A549 (cell line): ENCODE results near the gene USP6NL. TPM values are rescaled to one million over a fixed set of nuclear protein-coding genes. Genes with fewer than 3 reads are reported as not detected.

ENCODE experiments used
- ATAC-seq, 2 experiments: fragments of 200-7000 bp in 1 of 2; fragments of >200 bp in 1 of 2; cut with Nextera tagmentation in 1 of 2; cut with Tn5 transposase in 1 of 2; 3 replicates each; pipeline versions ENCODE4 v1.8.0 to v1.9.1; 2018 to 2020; ENCODE audit warnings: mild to moderate bottlenecking in 1 of 2, moderate library complexity in 1 of 2
- CTCF ChIA-PET: fragments of 300-600 bp; sonication (Branson Sonifier 250); formaldehyde crosslinking; extraction: SDS; loops from one replicate; lab custom pipeline; 2021; ENCODE audit warnings: antibody characterized with exemption, inconsistent platforms; lab: Yijun Ruan, JAX
- POLR2A ChIA-PET: fragments of 350-600 bp; formaldehyde crosslinking; extraction: SDS; loops from one replicate; lab custom pipeline; 2021; ENCODE audit warnings: antibody characterized with exemption, inconsistent platforms; lab: Yijun Ruan, JAX
- DNase-seq, 2 experiments: peaks; one replicate each; pipeline versions ENCODE4 v3.0.0 to v3.0.0-alpha.2; 2011 to 2016; ENCODE audit warnings: low read depth in 1 of 2, low spot score in 1 of 2
- FAIRE-seq: peaks from 2 replicates; lab custom pipeline; 2011; peaks lifted over from hg19 to GRCh38; lab: Jason Lieb, UNC
- H3K27ac ChIP-seq, 2 experiments: fragments of >200 bp; sonication (Bioruptor Twin); formaldehyde crosslinking; 3 replicates each; pipeline ENCODE4 v1.5.1; 2016 to 2017
- H3K4me1 ChIP-seq: fragments of >200 bp; sonication (Bioruptor Twin); formaldehyde crosslinking; 3 replicates; pipeline ENCODE4 v1.6.1; 2016
- H3K4me2 ChIP-seq: fragments of >200 bp; sonication (Bioruptor Twin); formaldehyde crosslinking; 3 replicates; pipeline ENCODE4 v1.6.1; 2016
- H3K4me3 ChIP-seq: fragments of >200 bp; sonication (Bioruptor Twin); formaldehyde crosslinking; 3 replicates; pipeline ENCODE4 v1.5.1; 2016
- H3K9me3 ChIP-seq: fragments of >200 bp; sonication (Bioruptor Twin); formaldehyde crosslinking; 3 replicates; pipeline ENCODE4 v1.6.1; 2016
- BHLHE40 ChIP-seq: IDR thresholded peaks from 2 replicates; pipeline ENCODE4 v1.6.1; 2012; ENCODE audit warnings: low read depth, low read length, inconsistent platforms
- CEBPB ChIP-seq, 2 experiments: fragments of >200 bp in 1 of 2; sonication (Bioruptor Twin) in 1 of 2; formaldehyde crosslinking in 1 of 2; IDR thresholded peaks; 2 replicates each; pipeline ENCODE4 v1.6.1; 2012 to 2016
- ELK1 ChIP-seq: fragments of 150-350 bp; IDR thresholded peaks from 2 replicates; pipeline ENCODE4 v1.6.1; 2014; ENCODE audit warnings: low read depth, mild to moderate bottlenecking, low read length
- FOSB ChIP-seq: fragments of 250-450 bp; sonication (Bioruptor Pico); IDR thresholded peaks from 2 replicates; pipeline ENCODE4 v1.5.0; 2020; ENCODE audit warnings: mild to moderate bottlenecking, moderate library complexity
- FOSL2 ChIP-seq, 2 experiments: fragments of 450-650 bp in 1 of 2; fragments of >200 bp in 1 of 2; sonication (Bioruptor Twin) in 1 of 2; formaldehyde crosslinking; IDR thresholded peaks; 2 replicates each; pipeline versions ENCODE4 v1.5.0 to v1.6.1; 2016 to 2020; ENCODE audit warnings: mild to moderate bottlenecking in 1 of 2, moderate library complexity in 1 of 2
- HEYL ChIP-seq: fragments of 250-450 bp; sonication (Bioruptor Pico); IDR thresholded peaks from 2 replicates; pipeline ENCODE4 v1.8.0; 2021; ENCODE audit warnings: mild to moderate bottlenecking, moderate library complexity
- HOXA7 ChIP-seq: fragments of 250-450 bp; sonication (Bioruptor Pico); IDR thresholded peaks from 2 replicates; pipeline ENCODE4 v1.5.0; 2020; ENCODE audit warnings: mild to moderate bottlenecking, moderate library complexity
- HOXB13 ChIP-seq: fragments of 250-450 bp; sonication (Bioruptor Pico); IDR thresholded peaks from 2 replicates; pipeline ENCODE4 v1.5.0; 2020; ENCODE audit warnings: low read depth, mild to moderate bottlenecking, moderate library complexity
- JUNB ChIP-seq: fragments of >200 bp; sonication (Bioruptor Twin); formaldehyde crosslinking; IDR thresholded peaks from 2 replicates; pipeline ENCODE4 v1.6.1; 2016
- KDM1A ChIP-seq: fragments of 200-600 bp; sonication (generic); IDR thresholded peaks from 2 replicates; pipeline ENCODE4 v1.6.1; 2016; ENCODE audit warnings: low read depth, mild to moderate bottlenecking
- MAFK ChIP-seq: fragments of 450-650 bp; IDR thresholded peaks from 2 replicates; pipeline ENCODE4 v1.6.1; 2014; ENCODE audit not compliant: partially characterized antibody
- NFE2L2 ChIP-seq: fragments of 150-350 bp; conservative IDR thresholded peaks from 2 replicates; pipeline ENCODE4 v1.6.1; 2014; ENCODE audit warnings: low read length
- NPAS2 ChIP-seq: fragments of 250-450 bp; sonication (Bioruptor Pico); IDR thresholded peaks from 2 replicates; pipeline ENCODE4 v1.8.0; 2022; ENCODE audit warnings: mild to moderate bottlenecking, moderate library complexity, borderline replicate concordance
- PHF8 ChIP-seq: fragments of 200-600 bp; sonication (generic); IDR thresholded peaks from 2 replicates; pipeline ENCODE4 v1.6.1; 2016; ENCODE audit warnings: low read depth, mild to moderate bottlenecking, antibody characterized with exemption, moderate library complexity, borderline replicate concordance
- POLR2AphosphoS2 ChIP-seq: conservative IDR thresholded peaks from 2 replicates; pipeline ENCODE4 v1.6.1; 2012; ENCODE audit warnings: low read length, improper control_type of control experiment, inconsistent platforms
- RAD21 ChIP-seq, 2 experiments: fragments of >200 bp in 1 of 2; sonication (Bioruptor Twin) in 1 of 2; formaldehyde crosslinking in 1 of 2; IDR thresholded peaks in 1 of 2; conservative IDR thresholded peaks in 1 of 2; 2 replicates in 1 of 2; 3 replicates in 1 of 2; pipeline ENCODE4 v1.6.1; 2012 to 2018; ENCODE audit warnings: inconsistent platforms in 1 of 2
- RARB ChIP-seq: fragments of 250-450 bp; sonication (Bioruptor Pico); IDR thresholded peaks from 2 replicates; pipeline ENCODE4 v1.8.0; 2021; ENCODE audit warnings: mild to moderate bottlenecking, moderate library complexity
- RNF2 ChIP-seq: fragments of 200-600 bp; sonication (generic); IDR thresholded peaks from 2 replicates; pipeline ENCODE4 v1.6.1; 2016; ENCODE audit warnings: low read depth, mild to moderate bottlenecking, antibody characterized with exemption, moderate library complexity, borderline replicate concordance
- SMC3 ChIP-seq: fragments of >200 bp; sonication (Bioruptor Twin); formaldehyde crosslinking; IDR thresholded peaks from 3 replicates; pipeline ENCODE4 v1.6.1; 2018; ENCODE audit warnings: inconsistent platforms
- TFCP2L1 ChIP-seq: fragments of 250-450 bp; sonication (Bioruptor Pico); IDR thresholded peaks from 2 replicates; pipeline ENCODE4 v1.5.0; 2021; ENCODE audit warnings: mild to moderate bottlenecking
- TP53 ChIP-seq: fragments of 250-450 bp; sonication (Bioruptor Pico); IDR thresholded peaks from 2 replicates; pipeline ENCODE4 v1.5.0; 2021; ENCODE audit warnings: mild to moderate bottlenecking, moderate library complexity
- USF2 ChIP-seq: fragments of 450-650 bp; IDR thresholded peaks from 2 replicates; pipeline ENCODE4 v1.6.1; 2014; ENCODE audit warnings: antibody characterized with exemption
- ZNF302 ChIP-seq: fragments of 250-450 bp; sonication (Bioruptor Pico); IDR thresholded peaks from 2 replicates; pipeline ENCODE4 v1.9.0; 2021; ENCODE audit warnings: inconsistent platforms, mild to moderate bottlenecking, moderate library complexity
- WGBS: methylation state at CpG from one replicate; pipeline ENCODE4 v1.1.6; 2017; ENCODE audit errors: missing lambda C conversion rate; 5-methylcytosine and 5-hydroxymethylcytosine counted together
- polyA plus RNA-seq, 4 experiments: library from polyadenylated mRNA; depleted of rRNA in 3 of 4; stranded (reverse); fragments of >200 nt; fragmentation: RNase III in 1 of 4; extraction: RNeasy Plus Mini Kit Qiagen cat#74134 plus additional on column Dnase treatment in 1 of 4; gene quantifications; 2 replicates in 3 of 4; 3 replicates in 1 of 4; pipeline ENCODE4 v1.2.3, GENCODE V29; 2011 to 2017
- TF ChIP-seq, protein P1 (sequence below): IDR thresholded peaks from 2 replicates; pipeline ENCODE4 v1.6.1; 2012

USP6NL gene
- polyA plus RNA-seq, 2 of the 4 experiments (the other 2 are of a cell fraction), result 10.6 to 18.2 TPM

GRCh38 chr10:11609052-11609451 is 2.4 kb downstream of the USP6NL start:
- H3K4me1 ChIP-seq, result peaks cover 21% of the 10 kb centered on the region
- no peak overlapping the region for H3K4me2 ChIP-seq
- FAIRE-seq, result no peak
- TF ChIP-seq, protein P1, sequence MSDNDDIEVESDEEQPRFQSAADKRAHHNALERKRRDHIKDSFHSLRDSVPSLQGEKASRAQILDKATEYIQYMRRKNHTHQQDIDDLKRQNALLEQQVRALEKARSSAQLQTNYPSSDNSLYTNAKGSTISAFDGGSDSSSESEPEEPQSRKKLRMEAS, result no peak
- no peak for TF ChIP-seq FOSB
- no peak for TF ChIP-seq FOSL2 (IDR thresholded peaks at IDR 0.05)
- TF ChIP-seq FOSL2 (CRISPR knock-in tag; IDR thresholded peaks at IDR 0.05), result no peak
- no peak for TF ChIP-seq POLR2AphosphoS2
- TF ChIP-seq HEYL (CRISPR knock-in tag), result no peak
- no peak for TF ChIP-seq CEBPB (IDR thresholded peaks at IDR 0.05)
- TF ChIP-seq RNF2, result no peak
- no peak for TF ChIP-seq USF2
- no peak for TF ChIP-seq TP53 (CRISPR knock-in tag)
- TF ChIP-seq, all 56 proteins: peak for 0
- DNase-seq (no peak), ATAC-seq (no peak)
- ChIA-PET CTCF (interaction anchor here (0.9 to 3.4 kb wide), 6 partner anchors 14 to 183 kb away, joined by 3 to 14 read pairs (median 3); no protein-coding TSS in a partner anchor), POLR2A (no interaction called here)
- H3K4me3 ChIP-seq, result no peak overlapping the region
- H3K9me3 ChIP-seq, result no peaks in the 10 kb centered on the region
- 93% methylated on average over 7 of the region's 7 CpGs for WGBS
- H3K27ac ChIP-seq, result no peak overlapping the region

DNA sequence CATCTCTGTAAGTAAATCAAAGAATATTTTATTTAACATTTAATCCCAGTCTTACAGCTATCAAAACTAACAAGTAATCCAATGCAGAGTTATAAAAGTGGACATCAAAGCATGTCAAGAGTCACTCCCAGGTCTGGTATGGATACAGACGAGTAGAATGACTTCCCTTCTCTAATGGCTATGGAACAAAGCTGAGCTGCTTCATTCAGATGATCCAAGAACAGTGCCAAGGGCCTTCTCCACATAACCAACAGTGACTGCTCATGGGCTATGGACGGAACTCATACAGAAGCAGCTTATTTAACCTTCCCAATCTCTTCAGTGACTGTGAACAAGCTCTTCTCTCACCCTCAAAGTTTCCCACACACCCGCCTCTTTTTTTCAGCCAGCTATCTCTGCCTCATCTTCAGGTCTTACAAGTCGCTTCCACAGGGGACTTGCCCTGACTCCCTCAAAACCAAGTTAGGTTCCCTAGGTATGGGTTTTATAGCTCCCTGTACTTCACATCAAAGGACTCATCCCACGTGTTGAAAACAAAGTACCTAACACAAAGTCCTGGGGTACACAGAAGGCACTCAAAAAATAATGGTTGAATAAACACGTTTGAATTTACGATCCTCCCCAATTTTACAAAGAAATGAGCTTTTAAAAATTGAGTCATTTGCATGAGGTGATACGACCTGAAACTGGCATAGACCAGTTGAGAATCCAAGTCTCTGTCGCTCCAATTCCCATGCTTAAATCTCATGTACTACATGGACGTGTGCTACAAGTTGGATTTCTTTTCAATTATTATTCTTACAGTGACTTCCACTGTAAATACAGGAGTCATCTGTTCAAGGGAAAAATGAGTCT is 3.1 kb downstream of the USP6NL start:
- no peak overlapping the region for H3K4me2 ChIP-seq
- TF ChIP-seq KDM1A, result no peak
- no peak for TF ChIP-seq TFCP2L1 (CRISPR knock-in tag)
- TF ChIP-seq RAD21 (conservative IDR thresholded peaks at IDR 0.05 in 1 of 2, IDR thresholded peaks at IDR 0.05 in 1 of 2), result no peak
- TF ChIP-seq CEBPB (IDR thresholded peaks at IDR 0.05), result no peak
- no peak for TF ChIP-seq JUNB
- TF ChIP-seq RARB (CRISPR knock-in tag), result no peak
- TF ChIP-seq ELK1, result no peak
- no peak for TF ChIP-seq HEYL (CRISPR knock-in tag)
- no peak for TF ChIP-seq HOXB13
- no peak for TF ChIP-seq PHF8
- no peak for TF ChIP-seq MAFK
- TF ChIP-seq FOSB, result no peak
- no peak for TF ChIP-seq NPAS2 (CRISPR knock-in tag)
- no peak for TF ChIP-seq SMC3
- TF ChIP-seq BHLHE40, result no peak
- no peak for TF ChIP-seq NFE2L2
- no peak for TF ChIP-seq HOXA7 (CRISPR knock-in tag)
- no peak for TF ChIP-seq USF2
- TF ChIP-seq ZNF302 (CRISPR knock-in tag), result no peak
- TF ChIP-seq, all 56 proteins: peak for 0
- POLR2A ChIA-PET, result no interaction called here
- no peaks in the 10 kb centered on the region for H3K9me3 ChIP-seq
- no peak overlapping the region for H3K27ac ChIP-seq
- DNase-seq (no peak), ATAC-seq (no peak), FAIRE-seq (no peak)
- CTCF ChIA-PET, result interaction anchor here (0.8 to 3.4 kb wide), 12 partner anchors 13 to 378 kb away, joined by 3 to 14 read pairs (median 3); no protein-coding TSS in a partner anchor
- 83% methylated on average over 10 of the region's 10 CpGs for WGBS
- H3K4me3 ChIP-seq, result no peak overlapping the region
- peaks cover 28% of the 10 kb centered on the region for H3K4me1 ChIP-seq
